Hepatocyte (in vitro differentiated cells): ENCODE data around the gene EPHA2. TPM values are rescaled to one million over a fixed set of nuclear protein-coding genes. Genes with fewer than 3 reads are reported as not detected.
A peak's percentile ranks its signal among the peaks of the same experiment; 100 is the strongest.

Experiments used
- DNase-seq: peaks from one replicate; pipeline ENCODE4 v3.0.0-alpha.2; 2016; ENCODE audit warnings: low spot score
- H2AFZ ChIP-seq: fragments of 200-600 bp; sonication (generic); 2 replicates; pipeline ENCODE4 v1.6.0; 2016; ENCODE audit warnings: antibody characterized with exemption, mild to moderate bottlenecking
- H3K27ac ChIP-seq: fragments of 200-600 bp; sonication (generic); 2 replicates; pipeline ENCODE4 v1.5.1; 2016; ENCODE audit warnings: mild to moderate bottlenecking
- H3K27me3 ChIP-seq: fragments of 200-600 bp; sonication (generic); 2 replicates; pipeline ENCODE4 v1.6.1; 2016
- H3K36me3 ChIP-seq: fragments of 200-600 bp; sonication (generic); replicated peaks from 2 replicates; pipeline ENCODE4 v1.5.1; 2016; ENCODE audit warnings: low read depth; ENCODE audit not compliant: insufficient read depth
- H3K4me1 ChIP-seq: fragments of 200-600 bp; sonication (generic); 2 replicates; pipeline ENCODE4 v1.5.1; 2016; ENCODE audit warnings: mild to moderate bottlenecking, moderate library complexity; ENCODE audit not compliant: insufficient read depth
- H3K4me2 ChIP-seq: fragments of 200-600 bp; sonication (generic); 2 replicates; pipeline ENCODE4 v1.6.0; 2016
- H3K4me3 ChIP-seq: fragments of 200-600 bp; sonication (generic); 2 replicates; pipeline ENCODE4 v1.5.1; 2016; ENCODE audit warnings: mild to moderate bottlenecking
- H3K79me2 ChIP-seq: fragments of 200-600 bp; sonication (generic); 2 replicates; pipeline ENCODE4 v1.6.0; 2017; ENCODE audit warnings: mild to moderate bottlenecking
- H3K9me2 ChIP-seq: fragments of 200-600 bp; sonication (generic); replicated peaks from 2 replicates; pipeline ENCODE4 v1.6.0; 2017; ENCODE audit warnings: mild to moderate bottlenecking; ENCODE audit not compliant: insufficient read depth
- H3K9me3 ChIP-seq: fragments of 200-600 bp; sonication (generic); 2 replicates; pipeline ENCODE4 v1.5.1; 2016; ENCODE audit warnings: low read depth, mild to moderate bottlenecking
- H4K20me1 ChIP-seq: fragments of 200-600 bp; sonication (generic); 2 replicates; pipeline ENCODE4 v1.6.0; 2016; ENCODE audit warnings: mild to moderate bottlenecking; ENCODE audit not compliant: insufficient read depth, poor library complexity, severe bottlenecking
- CTCF ChIP-seq: fragments of 200-600 bp; sonication (generic); IDR thresholded peaks from 2 replicates; pipeline ENCODE4 v1.5.1; 2016; ENCODE audit warnings: antibody characterized with exemption, mild to moderate bottlenecking; ENCODE audit not compliant: poor library complexity
- EZH2 ChIP-seq: fragments of 200-600 bp; sonication (generic); IDR thresholded peaks from 2 replicates; pipeline ENCODE4 v1.6.1; 2016; ENCODE audit warnings: antibody characterized with exemption, mild to moderate bottlenecking, borderline replicate concordance
- EZH2phosphoT487 ChIP-seq: fragments of 200-600 bp; sonication (generic); IDR thresholded peaks from one replicate; pipeline ENCODE4 v1.6.1; 2018; ENCODE audit warnings: antibody characterized with exemption, mild to moderate bottlenecking, low read depth, moderate library complexity; ENCODE audit not compliant: unreplicated experiment, severe bottlenecking
- WGBS: methylation state at CpG from one replicate; pipeline ENCODE4 v1.1.6; 2016; ENCODE audit warnings: low lambda C conversion rate; ENCODE audit errors: missing lambda C conversion rate; 5-methylcytosine and 5-hydroxymethylcytosine counted together
- polyA plus RNA-seq: library from polyadenylated mRNA; unstranded; fragments of >200 nt; fragmentation: Nextera tagmentation; extraction: Ambion mirVana; gene quantifications from 2 replicates; pipeline ENCODE4 v1.2.1, GENCODE V29; 2016
- total RNA-seq: library from RNA; depleted of rRNA; stranded (reverse); fragments of >200 nt; gene quantifications from 2 replicates; pipeline ENCODE4 v1.2.3, GENCODE V29; 2014

Gene EPHA2
- total and polyA plus RNA-seq, 2 experiments from 2014 or later, result 20.4 to 27.3 TPM

- Histone ChIP-seq H3K4me2 (peak overlapping the region; percentile 75), H3K27me3 (no peaks in the 10 kb centered on the region), H3K79me2 (peaks cover 50% of the 10 kb centered on the region), H3K9me3 (no peaks in the 10 kb centered on the region), H3K36me3 (no peaks in the 10 kb centered on the region), H3K9me2 (no peaks in the 10 kb centered on the region), H3K4me3 (no peak overlapping the region), H3K4me1 (peaks cover 65% of the 10 kb centered on the region), H2AFZ (no peak overlapping the region), H4K20me1 (no peaks in the 10 kb centered on the region), H3K27ac (peak overlapping the region; percentile 91)
- no peak for DNase-seq
- WGBS, result 68% methylated on average over 8 of the region's 8 CpGs
- TF ChIP-seq CTCF (no peak), EZH2phosphoT487 (no peak), EZH2 (no peak)
Observed at GRCh38 chr1:16144325-16145029, 11.4 kb downstream of the EPHA2 start.

DNA sequence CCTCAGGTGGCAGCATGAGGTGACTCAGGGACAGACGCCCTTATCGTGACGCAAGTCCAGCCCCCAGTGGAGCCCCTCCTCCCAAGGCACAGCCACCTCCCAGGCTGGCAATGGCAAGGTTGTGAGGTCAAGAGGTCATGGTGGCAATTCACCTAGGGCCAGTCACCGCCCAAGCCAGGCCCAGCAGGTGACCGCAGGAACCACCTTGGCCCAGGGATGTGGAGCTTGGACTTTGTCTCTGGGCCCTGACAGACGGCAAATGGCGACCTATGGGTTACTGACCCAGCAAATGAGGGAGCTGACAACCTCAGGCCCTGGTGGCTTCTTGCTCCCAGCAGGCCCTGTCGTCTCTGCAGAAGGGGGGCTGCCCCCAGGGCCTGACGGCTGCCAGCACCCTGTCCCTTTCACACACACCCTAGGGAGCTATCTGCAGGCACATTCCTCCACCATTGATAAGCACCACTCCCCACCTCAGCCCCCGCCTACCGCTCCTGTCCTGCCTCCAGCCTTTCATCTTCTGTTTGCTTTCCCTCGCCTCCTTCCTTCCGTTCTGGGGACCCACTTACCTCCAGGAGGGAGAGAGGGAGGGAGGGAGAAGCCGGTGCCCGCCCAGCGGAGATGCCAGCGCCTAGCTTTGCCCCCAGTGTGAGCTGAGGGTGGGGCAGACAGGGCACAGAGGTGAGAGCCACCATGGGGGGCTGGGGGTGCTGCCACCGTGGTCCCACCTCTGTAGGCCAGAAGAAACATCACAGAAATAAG lies 12.1 kb downstream of the EPHA2 start:
- no peaks in the 10 kb centered on the region for H3K9me3 ChIP-seq
- H3K27ac ChIP-seq, result peak overlapping the region; percentile 91
- no peaks in the 10 kb centered on the region for H3K36me3 ChIP-seq
- H3K4me3 ChIP-seq, result no peak overlapping the region
- DNase-seq, result peak; percentile 89
- TF ChIP-seq EZH2 (no peak), CTCF (no peak), EZH2phosphoT487 (no peak)
- H4K20me1 ChIP-seq, result no peaks in the 10 kb centered on the region
- no peaks in the 10 kb centered on the region for H3K27me3 ChIP-seq
- H3K9me2 ChIP-seq, result no peaks in the 10 kb centered on the region
- H3K4me2 ChIP-seq, result peak overlapping the region; percentile 75
- WGBS, result 56% methylated on average over 18 of the region's 18 CpGs
- H3K79me2 ChIP-seq, result peaks cover 53% of the 10 kb centered on the region
- peaks cover 72% of the 10 kb centered on the region for H3K4me1 ChIP-seq
- no peak overlapping the region for H2AFZ ChIP-seq

- no peaks in the 10 kb centered on the region for H3K9me2 ChIP-seq
- no peak overlapping the region for H3K4me2 ChIP-seq
- TF ChIP-seq CTCF (no peak), EZH2 (no peak), EZH2phosphoT487 (no peak)
- peaks cover 5% of the 10 kb centered on the region for H4K20me1 ChIP-seq
- DNase-seq, result no peak
- no peaks in the 10 kb centered on the region for H3K36me3 ChIP-seq
- H3K79me2 ChIP-seq, result peaks cover 52% of the 10 kb centered on the region
- 97% methylated on average over 7 of the region's 7 CpGs for whole genome bisulfite sequencing
- H2AFZ ChIP-seq, result no peak overlapping the region
- H3K9me3 ChIP-seq, result no peaks in the 10 kb centered on the region
- no peaks in the 10 kb centered on the region for H3K27me3 ChIP-seq
- no peak overlapping the region for H3K4me3 ChIP-seq
- H3K4me1 ChIP-seq, result peaks cover 72% of the 10 kb centered on the region
- peak overlapping the region; percentile 91 for H3K27ac ChIP-seq
Observed at GRCh38 chr1:16143005-16143565, 12.8 kb downstream of the EPHA2 start.
